Stimulated activated CD8-positive, alpha-beta memory T cell treated with anti-CD3 and anti-CD28 coated beads, Interleukin-4, amount 100 ng/mL, for 24 hours (primary cell): Measurements from ENCODE around the gene FJX1.

Experiments used
- DNase-seq: peaks from one replicate; pipeline ENCODE4 v3.0.0-alpha.2; 2020; ENCODE audit warnings: low read depth

FJX1 gene, protein sequence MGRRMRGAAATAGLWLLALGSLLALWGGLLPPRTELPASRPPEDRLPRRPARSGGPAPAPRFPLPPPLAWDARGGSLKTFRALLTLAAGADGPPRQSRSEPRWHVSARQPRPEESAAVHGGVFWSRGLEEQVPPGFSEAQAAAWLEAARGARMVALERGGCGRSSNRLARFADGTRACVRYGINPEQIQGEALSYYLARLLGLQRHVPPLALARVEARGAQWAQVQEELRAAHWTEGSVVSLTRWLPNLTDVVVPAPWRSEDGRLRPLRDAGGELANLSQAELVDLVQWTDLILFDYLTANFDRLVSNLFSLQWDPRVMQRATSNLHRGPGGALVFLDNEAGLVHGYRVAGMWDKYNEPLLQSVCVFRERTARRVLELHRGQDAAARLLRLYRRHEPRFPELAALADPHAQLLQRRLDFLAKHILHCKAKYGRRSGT

DNA sequence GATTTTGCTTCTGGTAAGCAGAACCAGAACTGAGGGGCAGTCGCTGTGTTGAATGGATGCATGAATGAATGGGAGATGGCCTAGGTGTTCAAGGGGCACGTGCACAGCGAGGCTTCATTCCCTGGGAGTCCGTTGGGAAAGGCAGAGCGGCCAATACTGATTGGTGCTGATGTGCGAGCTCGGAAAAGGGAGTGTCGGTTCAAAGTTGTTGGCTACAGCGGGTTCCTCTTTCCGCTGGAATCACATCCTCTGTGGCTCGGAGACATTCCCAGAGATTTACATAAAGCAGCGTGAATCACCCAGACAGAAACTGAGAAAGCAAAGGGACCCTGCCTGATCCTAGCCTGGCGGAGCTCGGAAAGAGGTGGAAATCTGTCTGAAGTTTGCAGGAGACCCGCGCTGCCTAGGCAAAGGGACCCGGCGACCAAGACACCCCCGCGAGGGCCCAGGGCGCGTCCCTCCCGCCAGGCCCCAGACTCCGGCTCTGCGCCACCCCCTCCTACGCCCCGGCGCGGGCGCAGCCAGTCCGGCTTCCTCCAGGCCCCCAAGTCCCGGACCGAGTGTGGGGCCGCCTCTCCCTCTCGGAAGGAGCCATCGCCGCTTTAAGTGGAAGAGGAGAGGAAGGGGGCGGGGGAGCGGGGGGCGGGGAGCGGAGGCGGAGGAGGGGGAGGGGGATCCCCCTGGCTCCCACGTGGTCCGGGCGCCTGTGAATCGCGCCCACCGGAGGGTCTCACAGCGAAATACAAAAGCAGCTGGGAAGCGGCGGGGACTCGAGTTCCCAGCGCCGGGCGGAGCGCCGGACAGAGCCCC lies at the start of gene FJX1:
TSS of gene FJX1 (plus strand) at position 774 of the 810 bp plus-strand sequence. CDS start 177 bp downstream, outside the sequence.
- DNase-seq, result no peak

DNA sequence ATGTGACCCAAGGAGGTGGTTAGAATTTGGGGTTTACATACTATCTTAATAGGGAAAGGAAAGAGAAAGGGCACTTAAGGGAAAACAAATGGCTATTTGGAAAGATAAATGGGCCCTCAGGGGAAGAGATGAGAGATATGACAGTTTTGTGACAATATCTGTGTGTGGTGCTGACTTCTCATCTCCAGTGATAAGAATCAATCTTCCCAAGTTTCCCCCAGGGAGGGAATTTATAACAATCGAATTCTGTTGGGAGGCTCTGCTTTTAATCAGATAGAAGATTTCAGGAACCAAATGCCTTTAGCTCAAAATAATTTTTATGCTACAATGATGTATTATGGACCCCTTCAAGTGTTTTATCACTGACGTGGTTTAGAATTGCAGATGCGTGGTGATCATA lies 46.6 kb upstream of the FJX1 start:
- DNase-seq, result no peak

DNA sequence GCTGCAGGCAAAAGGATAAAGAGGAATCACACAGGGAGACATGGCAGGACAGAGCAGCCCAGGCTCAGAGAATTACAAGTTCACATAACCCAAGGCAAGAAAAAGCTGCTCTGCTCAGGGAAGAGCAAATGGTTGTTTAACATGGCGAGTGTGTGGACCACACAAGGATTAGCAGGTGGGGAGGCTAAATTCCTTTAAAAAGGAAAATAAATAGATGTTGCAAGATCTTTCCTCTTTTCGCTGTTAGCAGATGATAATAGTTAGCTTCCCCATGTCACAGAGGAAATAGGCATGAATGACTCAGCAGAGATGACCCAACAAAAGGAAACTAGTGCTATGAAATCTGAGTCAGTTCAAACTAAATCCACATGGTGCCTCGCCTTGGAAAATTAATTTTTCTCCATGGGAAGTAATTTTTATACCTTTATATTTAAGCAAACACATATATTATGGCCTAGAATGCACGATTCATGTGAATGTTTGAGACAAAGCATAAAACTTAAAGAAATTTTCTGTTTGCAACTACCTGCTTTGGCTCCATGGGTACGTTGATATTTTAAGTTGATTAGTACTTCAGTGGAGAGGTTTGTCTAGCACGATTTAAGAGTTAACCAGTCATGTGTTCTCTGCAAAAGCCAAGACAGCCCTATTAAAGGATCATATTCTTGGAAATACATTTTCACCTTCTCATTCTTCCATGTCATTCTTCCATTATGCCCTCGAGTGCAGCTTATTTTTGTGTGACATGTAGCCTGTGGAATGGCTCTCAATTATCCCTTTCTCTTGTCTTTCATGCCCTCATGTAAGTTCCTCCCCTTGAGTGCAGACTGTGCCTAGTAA lies 38.5 kb upstream of the FJX1 start:
- no peak for DNase-seq

DNA sequence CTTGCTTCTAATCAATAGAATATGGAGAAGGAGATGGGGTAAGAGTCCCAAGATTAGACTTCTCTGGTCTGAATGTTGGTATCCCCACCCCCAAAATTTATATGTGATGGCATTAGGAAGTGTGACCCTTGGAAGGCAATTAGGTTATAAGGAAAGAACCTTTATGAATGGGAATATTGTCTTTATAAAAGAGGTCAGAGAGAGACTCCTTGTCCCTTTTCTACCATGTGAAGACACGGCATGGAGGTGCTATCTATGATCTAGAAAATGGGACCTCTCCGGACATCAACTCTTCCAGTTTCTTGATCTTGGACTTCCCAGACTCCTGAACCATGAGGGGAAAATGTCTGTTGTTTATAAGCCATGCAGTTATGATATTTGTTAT lies 37.9 kb upstream of the FJX1 start:
- no peak for DNase-seq

DNA sequence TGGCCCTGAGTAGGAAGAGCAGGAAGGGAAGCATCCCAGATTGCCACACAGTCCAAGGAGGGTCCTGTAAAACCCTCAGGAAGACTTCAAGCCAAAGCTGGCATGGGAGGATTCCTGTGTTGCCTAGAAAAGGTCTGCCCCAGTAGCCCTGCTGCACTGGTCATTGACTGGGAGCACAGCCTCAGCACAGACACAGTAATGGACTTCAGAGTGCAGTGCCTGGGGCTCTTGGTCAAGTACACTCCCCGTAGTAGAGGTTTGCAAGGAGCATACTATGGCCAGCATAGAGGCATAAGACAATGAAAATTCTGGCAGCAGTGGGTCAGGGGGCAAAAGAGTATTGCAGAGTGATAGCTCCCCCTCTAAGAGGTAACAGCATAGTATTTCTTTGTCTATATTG lies 36.2 kb upstream of the FJX1 start:
- DNase-seq, result no peak

DNA sequence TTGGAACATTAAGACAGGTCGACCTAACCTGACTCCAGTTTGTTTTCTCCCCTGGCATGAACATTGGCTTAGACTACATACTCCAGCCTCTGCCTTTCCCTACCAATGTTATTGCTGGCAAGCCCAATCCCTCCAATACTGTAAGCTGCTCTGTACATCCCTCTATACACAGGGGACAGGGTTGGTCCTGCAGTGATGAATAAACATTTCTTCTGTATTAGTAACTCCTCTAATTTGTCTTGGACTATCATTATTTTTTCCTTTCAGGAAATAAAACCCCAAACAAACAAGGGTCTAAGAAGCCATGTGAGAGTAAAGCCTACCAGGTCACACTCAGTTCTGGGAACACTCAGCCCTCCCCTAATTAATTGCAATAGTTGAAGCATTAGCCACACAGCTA lies 35.1 kb upstream of the FJX1 start:
- DNase-seq, result no peak

DNA sequence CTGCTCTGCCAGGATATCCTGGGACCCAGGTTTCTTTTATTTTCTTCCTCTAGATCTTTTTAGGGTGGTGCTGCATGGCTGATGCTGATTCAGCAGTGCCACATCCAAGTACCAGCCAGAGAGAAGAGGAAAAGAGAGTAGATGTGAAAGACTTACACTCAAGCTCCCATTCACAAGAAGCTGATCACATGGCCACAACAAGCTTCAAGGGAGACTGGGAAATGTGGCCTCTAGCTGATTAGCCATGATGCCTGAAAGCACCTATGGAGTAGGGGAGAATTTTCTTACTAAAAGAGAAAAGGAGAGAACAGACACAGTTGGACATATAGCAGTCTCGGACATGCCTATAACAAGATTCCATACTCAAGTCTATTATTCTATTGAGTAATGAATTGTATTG lies 34.4 kb upstream of the FJX1 start:
- no peak for DNase-seq

DNA sequence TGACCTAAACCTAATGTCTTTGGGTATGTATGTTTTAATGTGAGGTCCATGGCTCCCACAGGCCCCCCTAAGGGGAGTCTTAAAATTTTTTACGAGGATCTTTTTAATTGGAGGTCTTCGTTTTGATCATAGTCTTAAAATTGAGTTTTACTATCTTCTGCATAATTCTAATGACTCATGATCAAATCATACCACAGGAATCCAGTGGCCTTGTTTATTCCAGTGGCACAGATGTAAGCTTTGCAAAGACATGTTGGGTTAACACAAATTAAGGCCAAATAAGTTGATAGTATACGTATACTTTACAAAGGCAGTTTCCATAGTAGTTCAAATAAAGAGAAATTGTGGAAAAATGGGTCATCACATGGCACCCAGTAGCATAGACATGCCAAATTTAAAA lies 33.9 kb upstream of the FJX1 start:
- no peak for DNase-seq

DNA sequence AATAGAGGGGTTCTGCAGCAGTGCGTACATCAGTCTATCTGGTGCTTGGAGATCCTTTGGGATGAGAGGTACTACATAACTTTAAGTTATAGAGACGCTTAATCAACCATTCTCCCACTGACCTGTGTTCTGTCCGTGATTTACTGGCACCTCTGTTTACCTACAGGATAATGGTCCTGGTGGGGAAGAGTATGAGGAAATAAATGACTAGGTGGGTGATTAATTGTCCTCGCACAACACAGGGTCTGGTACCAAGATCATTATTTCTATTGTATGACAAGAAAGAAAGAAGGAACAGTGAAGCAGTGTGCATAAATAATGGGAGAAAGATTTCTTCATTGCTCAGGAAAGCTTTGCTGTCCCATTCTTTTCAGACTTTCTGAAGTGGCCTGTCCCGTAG lies 32.8 kb upstream of the FJX1 start:
- no peak for DNase-seq

DNA sequence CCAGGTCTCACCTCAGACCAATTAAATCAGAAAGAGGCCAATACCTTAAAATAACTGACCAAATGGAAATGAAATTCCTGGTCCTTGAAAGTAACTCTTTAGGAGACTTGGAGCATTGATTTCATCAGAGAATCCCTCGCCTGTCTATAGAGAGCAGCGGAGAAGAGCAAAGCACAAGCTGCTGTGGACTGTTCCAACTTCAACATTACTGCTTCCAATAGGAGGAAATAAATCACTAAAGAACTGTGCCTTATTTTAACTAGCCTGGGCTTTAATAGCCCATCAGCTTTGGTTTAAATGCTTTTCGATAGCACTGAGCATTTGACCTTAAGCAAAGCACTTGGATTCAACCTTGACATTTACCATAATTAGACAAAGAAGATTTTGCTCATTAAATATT lies 32.0 kb upstream of the FJX1 start:
- DNase-seq, result no peak

DNA sequence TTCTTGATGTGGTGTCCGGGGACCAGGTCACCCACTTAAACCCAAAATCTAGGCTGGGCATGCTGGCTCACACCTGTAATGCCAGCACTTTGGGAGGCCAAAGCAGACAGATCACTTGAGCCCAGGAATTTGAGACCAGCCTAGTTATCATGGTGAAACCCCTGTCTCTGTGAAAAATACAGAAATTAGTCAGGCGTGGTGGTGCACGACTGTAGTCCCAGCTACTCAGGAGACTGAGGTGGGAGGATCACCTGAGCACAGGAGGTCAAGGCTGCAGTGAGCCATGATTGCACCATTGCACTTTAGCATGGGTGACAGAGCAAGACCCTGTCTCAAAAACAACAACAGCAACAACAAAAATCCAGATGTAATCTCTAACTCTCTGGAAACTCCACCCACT lies 30.3 kb upstream of the FJX1 start:
- DNase-seq, result no peak

DNA sequence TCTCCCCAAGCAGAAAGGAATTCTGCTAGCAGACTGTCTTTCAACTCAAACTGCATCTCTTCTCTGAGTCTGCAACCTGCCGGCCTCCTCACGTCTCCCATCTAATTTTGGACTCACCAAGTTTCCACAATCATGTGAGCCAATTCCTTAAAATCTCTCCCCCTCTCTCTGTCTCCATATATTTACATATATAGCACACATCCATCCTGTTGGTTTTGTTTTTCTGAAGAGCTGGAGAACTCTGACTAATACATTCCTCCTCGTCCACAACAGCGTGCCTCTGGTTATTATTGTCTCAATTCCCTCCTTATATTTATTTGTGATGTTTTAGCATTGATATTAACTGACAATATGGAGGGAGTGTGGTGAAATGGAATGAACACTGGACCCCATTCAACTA lies 29.6 kb upstream of the FJX1 start:
- no peak for DNase-seq

DNA sequence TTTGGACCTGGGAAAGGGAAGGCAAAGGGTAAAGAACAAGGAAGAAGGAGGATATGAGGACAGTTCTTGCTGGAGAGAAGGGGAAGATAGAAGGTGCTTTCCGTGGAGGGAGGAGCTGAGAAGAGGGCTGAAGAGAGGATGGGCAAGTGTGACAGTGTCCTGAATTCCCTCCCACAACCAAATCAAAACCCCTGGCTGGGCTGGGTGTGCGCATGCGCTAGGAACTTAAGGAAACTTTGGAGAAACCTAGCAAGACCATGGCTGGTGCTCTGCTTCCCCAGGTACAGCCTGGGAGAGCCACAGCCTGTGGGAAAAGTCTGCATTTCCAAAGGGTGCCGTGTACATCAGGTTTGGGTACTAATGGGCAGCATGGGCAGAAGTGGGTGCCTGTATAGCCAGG lies 29.0 kb upstream of the FJX1 start:
- no peak for DNase-seq

DNA sequence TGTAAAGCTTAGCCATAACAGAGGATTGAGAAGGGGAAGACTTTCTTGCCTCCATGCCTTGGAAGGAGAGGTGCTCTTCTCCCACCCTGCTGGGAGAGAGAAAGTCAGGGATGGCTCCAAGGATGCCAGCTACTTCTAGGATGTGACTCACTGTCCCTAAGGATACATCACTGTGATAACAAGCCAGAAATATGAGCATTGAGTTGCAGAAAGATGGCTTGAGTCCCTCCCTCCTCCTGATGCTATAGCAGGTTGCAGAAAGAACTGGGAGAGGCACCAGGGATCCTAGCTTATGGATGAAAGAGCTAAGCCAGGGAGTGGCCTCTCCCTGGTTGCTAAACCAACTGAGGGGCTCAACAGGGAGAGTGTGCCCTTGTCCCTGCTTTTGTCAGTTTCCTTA lies 27.8 kb upstream of the FJX1 start:
- DNase-seq, result no peak

DNA sequence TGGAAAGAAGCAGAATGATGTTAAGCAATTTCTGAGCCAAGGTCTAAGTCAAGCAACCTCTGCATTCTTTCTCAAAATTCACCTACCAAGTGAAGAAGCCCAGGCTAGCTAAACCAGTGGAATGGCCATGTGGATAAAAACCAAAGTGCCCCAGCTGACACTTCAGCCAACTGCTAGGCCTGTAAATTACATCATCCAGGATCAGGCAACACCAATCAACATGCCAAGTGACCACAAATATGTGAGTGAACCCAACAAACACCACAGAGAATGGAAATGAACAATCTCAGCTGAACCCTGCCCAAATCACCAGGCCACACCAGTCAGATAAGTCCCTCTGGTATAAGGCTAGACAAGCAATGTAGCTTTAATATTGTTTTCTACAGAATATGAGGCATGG lies 25.1 kb upstream of the FJX1 start:
- no peak for DNase-seq

DNA sequence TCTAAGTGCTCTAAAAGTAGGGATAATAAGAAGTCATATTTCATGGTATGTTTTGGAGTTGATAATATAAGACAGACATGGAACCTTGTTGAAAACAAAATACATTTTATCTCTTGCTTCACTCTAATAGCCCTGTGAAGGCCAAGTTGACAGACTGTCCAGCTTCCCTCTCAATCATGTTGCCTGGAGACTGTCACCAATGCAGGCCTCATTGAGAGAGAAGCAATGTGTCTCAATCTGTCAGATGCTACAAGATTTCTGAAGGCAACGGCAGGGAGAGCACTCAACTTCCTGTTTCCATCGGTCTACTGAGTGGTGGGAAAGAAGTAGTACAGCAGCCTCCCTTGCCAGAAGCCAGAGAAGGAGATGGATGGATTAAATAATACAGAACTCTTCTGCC lies 23.6 kb upstream of the FJX1 start:
- DNase-seq, result no peak

DNA sequence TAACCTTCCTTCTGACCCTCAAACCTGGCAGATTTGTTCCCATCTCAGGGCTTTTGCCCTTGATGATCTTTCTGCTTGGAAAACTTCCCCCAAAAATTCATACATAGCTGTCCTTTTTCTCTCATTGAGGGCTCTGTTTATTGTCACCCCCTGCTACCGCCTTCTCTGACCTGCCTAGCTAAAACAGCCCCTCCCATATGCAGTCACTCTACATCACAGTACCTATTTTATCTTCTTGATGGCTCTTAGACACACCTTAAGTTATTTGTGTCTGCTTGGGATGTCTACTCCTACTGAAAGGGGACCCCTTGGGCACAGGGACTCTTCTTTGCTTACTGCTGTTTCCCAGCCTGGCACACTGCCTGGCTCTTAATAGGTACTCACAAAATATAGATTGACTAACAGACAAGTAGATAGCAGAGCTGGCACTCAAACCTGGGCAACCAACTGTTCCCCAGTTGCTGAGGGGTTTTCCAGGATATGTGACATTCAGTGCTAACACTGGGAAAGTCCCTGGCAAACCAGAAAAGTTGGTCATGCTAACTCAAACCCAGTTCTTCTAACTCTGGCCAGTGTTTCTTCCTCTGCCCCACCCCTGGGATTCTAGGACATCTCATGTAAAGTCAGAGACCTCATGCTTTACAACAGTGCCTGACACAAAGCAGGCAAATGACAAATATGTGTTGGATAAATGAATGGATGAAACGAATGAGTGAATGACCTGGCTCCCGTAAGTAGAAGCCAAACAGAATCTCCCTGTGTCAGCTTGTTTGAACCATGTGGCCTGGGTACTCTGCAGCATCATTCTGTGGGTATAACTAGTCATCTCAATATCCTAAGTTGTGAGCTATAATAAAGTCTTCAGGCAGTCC lies 19.8 kb upstream of the FJX1 start:
- no peak for DNase-seq

DNA sequence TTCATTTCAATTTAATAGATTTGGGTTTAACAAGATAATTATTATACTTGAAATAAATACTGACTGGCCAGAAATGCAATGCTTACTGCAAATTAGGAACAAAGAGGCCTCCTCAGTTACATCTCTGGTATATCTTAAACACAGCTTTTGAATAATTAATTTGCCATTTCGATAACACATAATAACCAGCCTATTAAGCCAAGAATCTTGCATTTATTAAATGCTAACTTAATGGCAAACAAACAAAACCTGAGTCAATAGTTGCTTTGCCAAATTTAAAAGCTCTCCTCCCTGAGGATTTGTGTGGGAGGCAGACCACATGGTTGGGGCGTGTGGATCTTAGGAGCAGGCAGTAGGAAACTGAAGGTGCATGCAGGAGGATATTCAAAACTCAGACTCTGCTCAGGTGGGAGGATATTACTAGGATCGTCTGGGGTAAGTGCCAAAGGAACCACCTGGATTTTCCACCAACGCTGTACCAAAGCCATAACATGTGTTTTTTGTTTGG lies 17.9 kb upstream of the FJX1 start:
- no peak for DNase-seq

DNA sequence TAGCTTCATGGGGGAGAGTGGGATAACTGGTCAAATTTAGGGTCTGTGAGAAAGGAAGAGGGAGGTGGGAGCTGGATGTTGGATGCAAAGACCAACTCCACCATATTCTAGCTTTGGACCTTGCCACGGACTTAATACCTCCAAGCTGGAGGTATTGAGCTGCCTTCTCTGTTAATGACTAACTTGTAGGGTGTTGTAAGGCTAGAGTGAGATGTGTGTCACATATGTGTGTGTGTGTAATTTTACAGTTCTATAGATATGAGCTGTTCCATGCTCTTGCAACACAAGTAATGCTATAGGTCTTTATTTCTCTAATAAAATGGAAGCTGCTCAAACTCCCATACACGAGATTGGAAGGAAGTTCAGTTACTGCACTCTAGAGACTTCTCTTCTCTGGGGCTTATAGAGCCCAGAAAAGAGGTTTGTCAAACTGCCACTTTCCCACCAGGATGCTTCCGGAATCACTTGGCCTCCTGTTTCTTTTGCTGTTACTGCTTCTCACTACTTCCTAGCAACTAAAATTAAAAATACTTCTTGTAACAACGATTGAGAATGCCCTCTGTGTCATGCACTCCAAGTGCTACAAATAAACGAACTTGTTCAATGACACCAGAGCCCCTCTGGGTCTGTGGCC lies 16.0 kb upstream of the FJX1 start:
- no peak for DNase-seq

DNA sequence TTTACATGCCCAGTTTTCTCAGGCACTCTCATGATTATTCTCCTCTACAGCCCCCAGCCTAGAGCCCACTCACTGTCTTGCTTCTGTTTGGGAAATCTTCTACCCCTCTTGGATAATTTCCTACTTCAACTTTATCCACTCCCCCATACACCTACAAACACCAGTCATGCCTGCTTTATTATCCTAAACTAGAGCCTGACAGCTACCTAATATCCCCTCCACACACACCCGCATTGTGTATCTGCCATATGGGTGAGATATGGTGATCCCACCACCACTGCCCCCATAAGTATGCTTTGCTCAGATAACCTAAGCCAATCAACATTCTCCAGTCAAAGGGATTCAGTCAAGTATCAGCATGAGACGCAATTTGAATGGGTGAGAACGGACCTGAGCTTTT lies 15.3 kb upstream of the FJX1 start:
- DNase-seq, result no peak

DNA sequence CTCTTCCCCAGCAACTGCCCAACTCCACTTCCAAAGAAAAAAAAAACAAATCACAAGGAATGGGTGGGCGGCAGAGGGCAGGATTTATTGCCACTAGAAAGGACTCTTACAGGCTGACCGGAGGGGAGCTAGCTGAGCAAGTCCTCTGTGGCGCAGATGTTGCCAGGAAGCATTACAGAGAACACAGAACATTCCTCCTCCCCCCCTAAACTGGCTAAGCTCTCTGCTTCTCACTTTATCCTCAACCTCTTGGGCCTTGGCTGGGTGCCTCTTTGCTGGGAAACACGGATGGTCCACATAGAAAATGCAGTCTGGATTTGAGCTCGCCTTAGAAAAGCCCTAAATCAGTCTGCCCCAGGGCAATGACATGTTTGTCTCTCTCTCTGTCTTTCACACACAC lies 12.6 kb upstream of the FJX1 start:
- DNase-seq, result no peak
